Body of pancreas (tissue), 4 donors: ENCODE data around the gene WNT3. TPM values are rescaled to one million over a fixed set of nuclear protein-coding genes. Genes with fewer than 3 reads are reported as not detected.

Experiments
- ATAC-seq: fragments of 150-250 bp; one replicate; pipeline ENCODE4 v1.9.1; 2016
- DNase-seq, 4 donors: peaks; one replicate each; pipeline ENCODE4 v3.0.0-alpha.2; 2019
- H3K27ac ChIP-seq, 4 donors: fragments of 200-600 bp; sonication (generic); 1 replicate in 3 of 4; 2 replicates in 1 of 4; pipeline versions ENCODE4 v1.5.1 to v1.6.1; 2016 to 2019; ENCODE audit warnings: mild to moderate bottlenecking in 1 of 4, mixed read lengths in 1 of 4, moderate library complexity in 1 of 4
- H3K27me3 ChIP-seq, 2 donors: fragments of 200-600 bp; sonication (generic); one replicate each; pipeline ENCODE4 v1.6.0; 2016; ENCODE audit warnings: mild to moderate bottlenecking in 1 of 2
- H3K36me3 ChIP-seq, 2 donors: fragments of 200-600 bp; sonication (generic); replicated peaks in 1 of 2; 2 replicates each; pipeline ENCODE4 v1.5.1; 2016; ENCODE audit warnings: low read depth in 2 of 2; ENCODE audit not compliant: insufficient read depth in 1 of 2
- H3K4me1 ChIP-seq: fragments of 200-600 bp; sonication (generic); one replicate; pipeline ENCODE4 v1.6.0; 2016
- H3K4me3 ChIP-seq, 2 donors: fragments of 200-600 bp; sonication (generic); 1 replicate in 1 of 2; 2 replicates in 1 of 2; pipeline ENCODE4 v1.5.1; 2016 to 2019
- H3K9me3 ChIP-seq, 3 donors: fragments of 200-600 bp; sonication (generic); 1 replicate in 2 of 3; 2 replicates in 1 of 3; pipeline ENCODE4 v1.5.1; 2016
- POLR2A ChIP-seq, 3 donors: fragments of 450-650 bp; IDR thresholded peaks; one replicate each; pipeline ENCODE4 v1.6.1; 2016; ENCODE audit warnings: antibody characterized with exemption in 3 of 3, mild to moderate bottlenecking in 2 of 3
- WGBS, 2 donors: methylation state at CpG; one replicate each; pipeline ENCODE4 v1.1.5; 2017; 5-methylcytosine and 5-hydroxymethylcytosine counted together
- intact Hi-C: fragments of 100-400 bp; cut with DNase I; formaldehyde crosslinking; loops from one replicate; pipeline ENCODE4 v1.15.1; 2023
- total RNA-seq, 2 donors: library from RNA; depleted of rRNA; stranded (reverse); fragments of >200 nt; gene quantifications; one replicate each; pipeline ENCODE4 v1.1.0, GENCODE V29; 2016
- TF ChIP-seq, protein P1 (sequence below), 7 experiments: fragments of 450-650 bp in 4 of 7; fragments of 200-600 bp in 3 of 7; sonication (generic) in 3 of 7; IDR thresholded peaks; one replicate each; pipeline ENCODE4 v1.5.1; 2016 to 2019; ENCODE audit warnings: antibody characterized with exemption in 7 of 7

Gene WNT3
- total RNA-seq, 2 donors from 2014 or later = 0.26 to 1.6 TPM

DNA sequence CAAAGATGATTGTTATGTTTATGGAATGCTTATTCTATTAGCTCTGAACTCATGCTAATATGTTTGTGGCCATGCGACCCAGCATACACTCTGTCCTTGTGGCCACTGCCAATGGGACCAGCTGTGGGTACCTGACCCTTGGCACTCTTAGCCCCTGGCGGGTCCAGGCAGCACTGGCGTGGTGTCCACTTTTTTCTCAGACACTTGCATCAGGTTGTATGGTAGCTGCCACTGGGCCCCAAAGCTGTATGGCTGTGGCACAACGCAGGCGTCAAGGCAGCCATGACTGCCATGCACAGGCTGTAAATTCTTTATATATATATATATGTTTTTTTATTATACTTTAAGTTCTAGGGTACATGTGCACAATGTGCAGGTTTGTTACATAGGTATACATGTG lies 20.7 kb upstream of the WNT3 start:
- peaks cover 7% of the 10 kb centered on the region for H3K4me1 ChIP-seq
- H3K4me3 ChIP-seq = no peak overlapping the region
- peaks cover 0 to 9% (median 0%) of the 10 kb centered on the region in 3 donors for H3K9me3 ChIP-seq
- TF ChIP-seq POLR2A (IDR thresholded peaks at IDR 0.05) = no peak
- TF ChIP-seq, protein P1, sequence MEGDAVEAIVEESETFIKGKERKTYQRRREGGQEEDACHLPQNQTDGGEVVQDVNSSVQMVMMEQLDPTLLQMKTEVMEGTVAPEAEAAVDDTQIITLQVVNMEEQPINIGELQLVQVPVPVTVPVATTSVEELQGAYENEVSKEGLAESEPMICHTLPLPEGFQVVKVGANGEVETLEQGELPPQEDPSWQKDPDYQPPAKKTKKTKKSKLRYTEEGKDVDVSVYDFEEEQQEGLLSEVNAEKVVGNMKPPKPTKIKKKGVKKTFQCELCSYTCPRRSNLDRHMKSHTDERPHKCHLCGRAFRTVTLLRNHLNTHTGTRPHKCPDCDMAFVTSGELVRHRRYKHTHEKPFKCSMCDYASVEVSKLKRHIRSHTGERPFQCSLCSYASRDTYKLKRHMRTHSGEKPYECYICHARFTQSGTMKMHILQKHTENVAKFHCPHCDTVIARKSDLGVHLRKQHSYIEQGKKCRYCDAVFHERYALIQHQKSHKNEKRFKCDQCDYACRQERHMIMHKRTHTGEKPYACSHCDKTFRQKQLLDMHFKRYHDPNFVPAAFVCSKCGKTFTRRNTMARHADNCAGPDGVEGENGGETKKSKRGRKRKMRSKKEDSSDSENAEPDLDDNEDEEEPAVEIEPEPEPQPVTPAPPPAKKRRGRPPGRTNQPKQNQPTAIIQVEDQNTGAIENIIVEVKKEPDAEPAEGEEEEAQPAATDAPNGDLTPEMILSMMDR (IDR thresholded peaks at IDR 0.05) = no peak
- intact Hi-C loops = no loop called here
- no peak for DNase-seq
- H3K36me3 ChIP-seq = no peaks in the 10 kb centered on the region
- H3K27ac ChIP-seq = no peak overlapping the region
- no peak for ATAC-seq
- H3K27me3 ChIP-seq = peaks cover 0 to 7% of the 10 kb centered on the region in 2 donors
- 76 to 77% methylated on average over 5 of the region's 5 CpGs for WGBS, 2 donors

DNA sequence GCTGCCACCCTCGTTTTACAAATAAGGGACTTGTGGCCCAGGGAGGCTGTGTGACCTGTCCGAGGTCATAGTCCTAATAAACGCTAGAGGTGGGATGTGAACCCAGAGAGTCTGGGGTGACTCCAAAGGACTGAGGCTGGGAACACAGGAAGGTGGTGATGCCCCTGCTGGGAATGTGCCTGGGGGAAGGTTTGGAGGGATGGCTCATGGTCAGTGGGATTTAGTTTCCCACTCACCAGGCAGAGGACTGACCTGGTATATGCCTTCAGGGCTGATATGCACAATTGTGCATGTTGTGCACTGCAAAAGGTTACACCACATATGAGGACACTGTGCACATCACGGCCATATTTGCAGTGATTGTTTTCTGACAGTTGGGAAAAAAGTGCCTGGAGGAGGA lies 19.0 kb upstream of the WNT3 start:
- DNase-seq (no peak), ATAC-seq (no peak)
- Histone ChIP-seq H3K27me3 (peaks cover 0 to 7% of the 10 kb centered on the region in 2 donors), H3K36me3 (no peaks in the 10 kb centered on the region), H3K27ac (no peak overlapping the region), H3K4me1 (peaks cover 7% of the 10 kb centered on the region), H3K4me3 (no peak overlapping the region), H3K9me3 (no peaks in the 10 kb centered on the region)
- intact Hi-C loops = no loop called here
- TF ChIP-seq, protein P1 (IDR thresholded peaks at IDR 0.05) = no peak
- no peak for TF ChIP-seq POLR2A (IDR thresholded peaks at IDR 0.05)
- 64 to 72% methylated on average over 3 to 4 of the region's 4 CpGs for WGBS, 2 donors

DNA sequence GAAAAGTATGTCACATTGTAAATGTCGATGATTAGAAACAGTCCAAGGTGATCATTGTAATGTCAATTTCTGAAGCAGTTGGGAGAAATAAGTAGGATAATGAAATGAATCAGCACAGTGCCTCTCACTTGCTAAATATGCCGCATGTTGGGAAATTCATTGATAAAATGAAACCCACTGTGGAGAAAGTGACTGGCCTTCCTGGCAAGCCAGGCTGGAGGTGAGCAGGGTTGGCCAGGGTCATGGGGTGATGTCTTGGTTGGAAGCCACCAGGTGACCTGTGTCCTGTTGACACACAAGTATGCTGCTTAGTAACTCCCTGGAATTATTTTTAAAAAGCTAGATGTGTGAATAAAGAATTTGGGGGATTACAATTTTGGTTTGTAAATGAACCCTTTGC lies 18.0 kb upstream of the WNT3 start:
- DNase-seq = no peak
- Histone ChIP-seq H3K27ac (no peak overlapping the region), H3K4me1 (peaks cover 2% of the 10 kb centered on the region), H3K9me3 (no peaks in the 10 kb centered on the region), H3K27me3 (peaks cover 0 to 6% of the 10 kb centered on the region in 2 donors), H3K4me3 (no peak overlapping the region), H3K36me3 (no peaks in the 10 kb centered on the region)
- intact Hi-C loops = no loop called here
- TF ChIP-seq, protein P1 (IDR thresholded peaks at IDR 0.05) = no peak
- TF ChIP-seq POLR2A (IDR thresholded peaks at IDR 0.05) = no peak
- ATAC-seq = no peak
- 45 to 59% methylated on average over 2 of the region's 2 CpGs for WGBS, 2 donors

DNA sequence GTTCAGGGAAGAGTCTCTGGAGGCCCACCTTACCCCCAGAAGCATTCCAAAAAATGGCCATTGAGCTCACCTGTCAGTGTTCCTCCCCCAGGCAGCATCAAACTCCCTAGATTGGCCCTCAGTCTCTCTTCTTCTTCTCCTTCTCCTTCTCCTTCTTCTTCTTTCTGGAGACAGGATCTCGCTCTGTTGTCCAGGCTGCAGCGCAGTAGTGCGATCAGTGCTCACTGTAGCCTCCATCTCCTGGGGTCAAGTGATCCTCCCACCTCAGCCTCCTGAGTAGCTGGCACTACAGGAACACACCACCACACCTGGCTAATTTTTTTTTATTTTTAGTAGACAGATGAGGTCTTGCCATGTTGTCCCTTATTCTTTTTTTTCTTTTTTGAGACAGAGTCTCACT lies 16.4 kb upstream of the WNT3 start:
- intact Hi-C loops = no loop called here
- Histone ChIP-seq H3K4me3 (no peak overlapping the region), H3K27ac (no peak overlapping the region), H3K27me3 (no peaks in the 10 kb centered on the region), H3K4me1 (no peaks in the 10 kb centered on the region), H3K9me3 (no peaks in the 10 kb centered on the region), H3K36me3 (no peaks in the 10 kb centered on the region)
- ATAC-seq = no peak
- TF ChIP-seq POLR2A (IDR thresholded peaks at IDR 0.05) = no peak
- TF ChIP-seq, protein P1 (IDR thresholded peaks at IDR 0.05) = no peak
- 96% methylated on average over 3 of the region's 3 CpGs for WGBS, 2 donors
- no peak for DNase-seq

DNA sequence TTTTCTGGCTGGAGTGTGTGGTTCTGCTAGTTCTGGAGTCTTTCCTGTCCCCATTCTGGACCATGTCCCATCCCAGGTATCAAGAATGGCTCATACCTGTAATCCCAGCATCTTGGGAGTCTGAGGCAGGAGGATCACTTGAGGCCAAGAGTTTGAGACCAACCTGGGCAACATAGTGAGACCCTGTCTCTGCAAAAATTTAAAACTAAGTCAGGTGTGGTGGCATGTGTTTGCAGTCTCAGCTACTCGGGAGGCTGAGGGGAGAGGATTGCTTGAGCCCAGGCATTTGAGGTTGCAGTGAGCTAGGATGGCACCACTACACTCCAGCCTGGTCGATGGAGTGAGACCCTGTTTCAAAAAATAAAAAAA lies 15.3 kb upstream of the WNT3 start:
- Histone ChIP-seq H3K27me3 (no peaks in the 10 kb centered on the region), H3K36me3 (no peaks in the 10 kb centered on the region), H3K4me3 (no peak overlapping the region), H3K9me3 (no peaks in the 10 kb centered on the region), H3K27ac (no peak overlapping the region), H3K4me1 (no peaks in the 10 kb centered on the region)
- DNase-seq (no peak), ATAC-seq (no peak)
- TF ChIP-seq, protein P1 (IDR thresholded peaks at IDR 0.05) = no peak
- no peak for TF ChIP-seq POLR2A (IDR thresholded peaks at IDR 0.05)
- 73 to 83% methylated on average over 2 of the region's 2 CpGs for WGBS, 2 donors
- intact Hi-C loops = no loop called here
